A549 (cell line): Measurements from ENCODE around the gene SORCS1.

Source experiments
- CTCF ChIP-seq: fragments of >200 bp; sonication (Bioruptor Twin); formaldehyde crosslinking; IDR thresholded peaks from 3 replicates; pipeline ENCODE4 v1.5.1; 2016
- FOSL2 ChIP-seq, 2 experiments: fragments of 450-650 bp in 1 of 2; fragments of >200 bp in 1 of 2; sonication (Bioruptor Twin) in 1 of 2; formaldehyde crosslinking; IDR thresholded peaks; 2 replicates each; pipeline versions ENCODE4 v1.5.0 to v1.6.1; 2016 to 2020; ENCODE audit warnings: mild to moderate bottlenecking in 1 of 2, moderate library complexity in 1 of 2
- HDAC2 ChIP-seq: fragments of 200-600 bp; sonication (generic); IDR thresholded peaks from 2 replicates; pipeline ENCODE4 v1.6.1; 2016
- HOXA7 ChIP-seq: fragments of 250-450 bp; sonication (Bioruptor Pico); IDR thresholded peaks from 2 replicates; pipeline ENCODE4 v1.5.0; 2020; ENCODE audit warnings: mild to moderate bottlenecking, moderate library complexity
- JUNB ChIP-seq: fragments of >200 bp; sonication (Bioruptor Twin); formaldehyde crosslinking; IDR thresholded peaks from 2 replicates; pipeline ENCODE4 v1.6.1; 2016
- POLR2A ChIP-seq: IDR thresholded peaks from 2 replicates; pipeline ENCODE4 v1.6.1; 2012; ENCODE audit warnings: mild to moderate bottlenecking, low read length
- RARB ChIP-seq: fragments of 250-450 bp; sonication (Bioruptor Pico); IDR thresholded peaks from 2 replicates; pipeline ENCODE4 v1.8.0; 2021; ENCODE audit warnings: mild to moderate bottlenecking, moderate library complexity
- RFX5 ChIP-seq: fragments of 450-650 bp; IDR thresholded peaks from 2 replicates; pipeline ENCODE4 v1.7.1; 2014; ENCODE audit warnings: antibody characterized with exemption, mild to moderate bottlenecking, moderate library complexity
- SMC3 ChIP-seq: fragments of >200 bp; sonication (Bioruptor Twin); formaldehyde crosslinking; IDR thresholded peaks from 3 replicates; pipeline ENCODE4 v1.6.1; 2018; ENCODE audit warnings: inconsistent platforms

- TF ChIP-seq RFX5: no peak
- no peak for TF ChIP-seq CTCF
- no peak for TF ChIP-seq HDAC2
- no peak for TF ChIP-seq SMC3
- TF ChIP-seq JUNB: no peak
- TF ChIP-seq POLR2A: no peak
- TF ChIP-seq RARB (CRISPR knock-in tag): no peak
- TF ChIP-seq HOXA7 (CRISPR knock-in tag): no peak
- TF ChIP-seq FOSL2 (IDR thresholded peaks at IDR 0.05): no peak
- TF ChIP-seq FOSL2 (CRISPR knock-in tag; IDR thresholded peaks at IDR 0.05): no peak
Measured at GRCh38 chr10:107022600-107023354, 141.7 kb downstream of the SORCS1 start.
